Lower lobe of right lung (tissue), 2 donors: ENCODE measurements around the gene TSPAN9. TPM values are rescaled to one million over a fixed set of nuclear protein-coding genes. Genes with fewer than 3 reads are reported as not detected.

Source experiments
- ATAC-seq, 2 donors: fragments of 200-7000 bp; cut with Tn5 transposase; one replicate each; pipeline ENCODE4 v1.9.1; 2020 to 2022; ENCODE audit warnings: mild to moderate bottlenecking in 2 of 2, moderate library complexity in 2 of 2
- DNase-seq: peaks from one replicate; pipeline ENCODE4 v3.0.0-alpha.2; 2020
- H3K27ac ChIP-seq: fragments of 200-600 bp; one replicate; pipeline ENCODE4 v1.8.0; 2022
- H3K27me3 ChIP-seq: fragments of 200-600 bp; one replicate; pipeline ENCODE4 v1.8.0; 2022; ENCODE audit warnings: low read depth
- H3K36me3 ChIP-seq: fragments of 200-600 bp; one replicate; pipeline ENCODE4 v1.8.0; 2022; ENCODE audit warnings: mild to moderate bottlenecking
- H3K4me1 ChIP-seq: fragments of 200-600 bp; one replicate; pipeline ENCODE4 v1.8.0; 2022
- H3K4me3 ChIP-seq: fragments of 200-600 bp; one replicate; pipeline ENCODE4 v1.8.0; 2022; ENCODE audit warnings: mild to moderate bottlenecking
- H3K9me3 ChIP-seq: fragments of 200-600 bp; one replicate; pipeline ENCODE4 v1.8.0; 2022
- intact Hi-C: fragments of 100-400 bp; cut with DNase I; formaldehyde crosslinking; loops from one replicate; pipeline ENCODE4 v1.11.0; 2022
- total RNA-seq: library from RNA; stranded (reverse); fragmentation: NEBNext Ultra II Directional; extraction: Animal tissue kit (Norgen Biotek cat#: 25700); gene quantifications from one replicate; pipeline ENCODE4 v1.2.1, GENCODE V29; 2021
- TF ChIP-seq, protein P1 (sequence below): fragments of 200-600 bp; IDR thresholded peaks from one replicate; pipeline ENCODE4 v1.8.0; 2022; ENCODE audit warnings: antibody characterized with exemption, mild to moderate bottlenecking
- donor health status: DM: no; HTN: yes; CAD: no; lungs with severe emphysema.

Gene TSPAN9
- total RNA-seq, 1 donor from 2014 or later = 61.1 TPM

DNA sequence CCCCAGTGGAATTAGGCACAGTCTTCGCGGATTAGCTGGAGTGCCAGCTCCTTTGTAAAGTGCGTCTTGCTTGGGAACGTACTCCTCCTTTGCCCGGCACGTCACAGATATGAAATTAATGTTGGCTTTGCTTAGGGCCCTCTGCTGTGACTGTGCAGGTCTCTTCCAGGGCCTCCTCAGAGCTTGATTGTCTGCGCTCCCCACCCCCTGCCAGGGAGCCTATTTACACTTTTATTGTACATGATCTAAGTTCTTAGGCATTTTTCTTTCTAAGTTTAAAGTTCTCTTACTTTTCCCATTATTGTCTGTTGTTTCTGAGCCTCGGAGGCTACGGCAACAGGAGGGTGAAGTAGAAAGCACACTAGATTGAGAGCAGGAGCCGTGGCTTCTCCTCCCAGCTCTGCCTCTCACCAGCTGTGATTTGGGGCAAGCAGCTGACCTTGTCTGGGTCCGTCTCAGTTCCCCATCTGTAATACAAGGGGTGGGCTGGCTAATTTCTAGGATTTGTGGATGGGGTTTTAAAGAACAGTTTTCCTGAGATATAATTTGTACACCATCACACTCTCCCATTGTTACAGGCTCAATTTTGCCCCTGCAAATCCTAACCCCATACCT lies 81.8 kb downstream of the TSPAN9 start:
- peak in 1 of 2 donors; percentile 26 for ATAC-seq
- Histone ChIP-seq H3K4me1 (peaks cover 22% of the 10 kb centered on the region), H3K27me3 (no peaks in the 10 kb centered on the region), H3K36me3 (no peaks in the 10 kb centered on the region), H3K27ac (peak overlapping the region; percentile 2), H3K9me3 (no peaks in the 10 kb centered on the region), H3K4me3 (no peak overlapping the region)
- no peak for DNase-seq
- TF ChIP-seq, protein P1, sequence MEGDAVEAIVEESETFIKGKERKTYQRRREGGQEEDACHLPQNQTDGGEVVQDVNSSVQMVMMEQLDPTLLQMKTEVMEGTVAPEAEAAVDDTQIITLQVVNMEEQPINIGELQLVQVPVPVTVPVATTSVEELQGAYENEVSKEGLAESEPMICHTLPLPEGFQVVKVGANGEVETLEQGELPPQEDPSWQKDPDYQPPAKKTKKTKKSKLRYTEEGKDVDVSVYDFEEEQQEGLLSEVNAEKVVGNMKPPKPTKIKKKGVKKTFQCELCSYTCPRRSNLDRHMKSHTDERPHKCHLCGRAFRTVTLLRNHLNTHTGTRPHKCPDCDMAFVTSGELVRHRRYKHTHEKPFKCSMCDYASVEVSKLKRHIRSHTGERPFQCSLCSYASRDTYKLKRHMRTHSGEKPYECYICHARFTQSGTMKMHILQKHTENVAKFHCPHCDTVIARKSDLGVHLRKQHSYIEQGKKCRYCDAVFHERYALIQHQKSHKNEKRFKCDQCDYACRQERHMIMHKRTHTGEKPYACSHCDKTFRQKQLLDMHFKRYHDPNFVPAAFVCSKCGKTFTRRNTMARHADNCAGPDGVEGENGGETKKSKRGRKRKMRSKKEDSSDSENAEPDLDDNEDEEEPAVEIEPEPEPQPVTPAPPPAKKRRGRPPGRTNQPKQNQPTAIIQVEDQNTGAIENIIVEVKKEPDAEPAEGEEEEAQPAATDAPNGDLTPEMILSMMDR = no peak
- intact Hi-C loops = no loop called here

- DNase-seq (no peak), ATAC-seq (no peak)
- Histone ChIP-seq H3K4me3 (no peak overlapping the region), H3K36me3 (no peaks in the 10 kb centered on the region), H3K4me1 (peaks cover 16% of the 10 kb centered on the region), H3K27me3 (no peaks in the 10 kb centered on the region), H3K27ac (no peak overlapping the region), H3K9me3 (no peaks in the 10 kb centered on the region)
- TF ChIP-seq, protein P1 = no peak
- intact Hi-C loops = no loop called here
These were observed 82.9 kb downstream of the TSPAN9 start for GRCh38 chr12:3160081-3160480.

DNA sequence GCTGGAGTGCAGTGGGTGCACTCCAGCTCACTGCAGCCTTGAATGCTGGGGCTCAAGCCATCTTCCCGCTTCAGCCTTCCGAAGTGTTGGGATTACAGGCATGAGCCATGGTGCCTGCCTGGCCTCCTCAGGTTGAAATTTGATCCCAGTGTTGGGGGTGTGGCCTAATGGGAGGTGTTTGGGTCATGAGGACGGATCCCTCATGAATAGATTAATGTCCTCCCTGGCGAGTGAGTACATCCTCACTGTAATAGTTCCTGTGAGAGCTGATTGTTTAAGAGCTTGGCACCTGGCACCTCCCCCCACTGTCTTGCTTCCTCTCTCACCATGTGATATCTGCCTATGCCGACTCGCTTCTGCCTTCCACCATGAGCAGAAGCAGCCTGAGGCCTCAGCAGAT lies 84.7 kb downstream of the TSPAN9 start:
- Histone ChIP-seq H3K4me1 (peaks cover 11% of the 10 kb centered on the region), H3K27me3 (no peaks in the 10 kb centered on the region), H3K9me3 (no peaks in the 10 kb centered on the region), H3K27ac (no peak overlapping the region), H3K36me3 (no peaks in the 10 kb centered on the region), H3K4me3 (no peak overlapping the region)
- DNase-seq (no peak), ATAC-seq (no peak)
- intact Hi-C loops = no loop called here
- TF ChIP-seq, protein P1 = no peak

DNA sequence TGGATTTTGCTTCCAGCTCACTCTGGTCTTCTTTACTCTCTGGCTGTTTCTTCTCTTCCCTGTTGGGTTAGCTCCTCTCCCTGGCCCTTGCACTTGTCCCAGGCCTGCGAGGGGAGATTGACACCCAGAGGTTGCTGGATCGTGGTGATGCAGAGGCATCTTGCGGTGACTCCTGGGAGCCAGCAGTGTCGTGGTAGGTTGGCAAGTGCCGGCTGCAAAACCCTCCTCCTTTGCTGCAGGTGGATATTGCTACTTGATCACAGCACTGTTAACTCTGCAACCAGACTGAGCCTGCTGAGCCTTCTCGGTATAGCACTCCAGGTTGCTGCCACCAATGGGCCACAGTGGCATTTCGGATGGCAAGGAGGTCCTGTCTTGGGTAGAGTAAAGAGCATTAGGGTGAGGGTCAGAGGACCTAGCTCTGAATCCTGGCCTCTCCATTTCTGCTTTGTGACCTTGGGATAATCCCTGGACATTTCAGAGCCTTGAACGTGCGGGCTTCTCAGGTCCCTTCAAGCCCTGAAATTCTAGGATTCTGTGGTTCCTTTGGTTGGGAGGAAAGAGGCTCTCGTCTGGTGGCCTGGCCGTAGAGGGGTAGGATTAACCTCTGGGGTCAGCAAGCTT lies 87.4 kb downstream of the TSPAN9 start:
- TF ChIP-seq, protein P1 = no peak
- no peaks in the 10 kb centered on the region for H3K9me3 ChIP-seq
- peaks cover 6% of the 10 kb centered on the region for H3K4me1 ChIP-seq
- no peak overlapping the region for H3K27ac ChIP-seq
- DNase-seq = no peak
- no peak for ATAC-seq
- H3K36me3 ChIP-seq = no peaks in the 10 kb centered on the region
- intact Hi-C loops = no loop called here
- no peaks in the 10 kb centered on the region for H3K27me3 ChIP-seq
- no peak overlapping the region for H3K4me3 ChIP-seq

GRCh38 chr12:3165078-3165980 lies 88.2 kb downstream of the TSPAN9 start:
- Histone ChIP-seq H3K27me3 (no peaks in the 10 kb centered on the region), H3K27ac (no peak overlapping the region), H3K9me3 (no peaks in the 10 kb centered on the region), H3K4me1 (peaks cover 6% of the 10 kb centered on the region), H3K4me3 (no peak overlapping the region), H3K36me3 (no peaks in the 10 kb centered on the region)
- ATAC-seq = no peak
- no peak for DNase-seq
- intact Hi-C loops = no loop called here
- TF ChIP-seq, protein P1 = no peak
